Mesenchymal stem cell (in vitro differentiated cells and primary cell): ENCODE measurements around the gene KLF12.

Source experiments
- DNase-seq: peaks from one replicate; pipeline ENCODE4 v3.0.0-alpha.2; 2013
- H2AFZ ChIP-seq: one replicate; pipeline ENCODE4 v1.6.1; 2013; ENCODE audit warnings: low read depth, mild to moderate bottlenecking, control low read depth, inconsistent platforms, low read length, moderate library complexity
- H2AK5ac ChIP-seq: 2 replicates; pipeline ENCODE4 v1.6.1; 2013; ENCODE audit warnings: low read length, moderate library complexity, mild to moderate bottlenecking, inconsistent platforms; ENCODE audit not compliant: severe bottlenecking
- H2BK120ac ChIP-seq: one replicate; pipeline ENCODE4 v1.6.1; 2013; ENCODE audit warnings: low read depth, mild to moderate bottlenecking, inconsistent platforms, low read length, moderate library complexity
- H2BK12ac ChIP-seq, 2 experiments: one replicate each; pipeline ENCODE4 v1.6.1; 2013; ENCODE audit warnings: inconsistent platforms in 2 of 2, low read length in 2 of 2, mild to moderate bottlenecking in 2 of 2, moderate library complexity in 2 of 2, control low read depth in 1 of 2
- H2BK15ac ChIP-seq: one replicate; pipeline ENCODE4 v1.6.1; 2013; ENCODE audit warnings: mild to moderate bottlenecking, low read depth, inconsistent platforms; ENCODE audit not compliant: poor library complexity, severe bottlenecking
- H2BK5ac ChIP-seq: 2 replicates; pipeline ENCODE4 v1.6.1; 2013; ENCODE audit warnings: low read depth, mild to moderate bottlenecking, low read length, control low read depth, inconsistent platforms; ENCODE audit not compliant: poor library complexity, severe bottlenecking
- H3K14ac ChIP-seq, 2 experiments: one replicate each; pipeline ENCODE4 v1.6.1; 2013; ENCODE audit warnings: inconsistent platforms in 2 of 2, low read length in 2 of 2, control low read depth in 1 of 2, mild to moderate bottlenecking in 1 of 2, moderate library complexity in 1 of 2
- H3K18ac ChIP-seq, 2 experiments: one replicate each; pipeline ENCODE4 v1.6.1; 2013; ENCODE audit warnings: inconsistent platforms in 2 of 2, low read length in 2 of 2, control low read depth in 1 of 2, low read depth in 1 of 2, mild to moderate bottlenecking in 1 of 2
- H3K23ac ChIP-seq, 2 experiments: one replicate each; pipeline ENCODE4 v1.6.1; 2013; ENCODE audit warnings: inconsistent platforms in 2 of 2, low read length in 2 of 2, mild to moderate bottlenecking in 2 of 2, moderate library complexity in 2 of 2, control low read depth in 1 of 2
- H3K27ac ChIP-seq: 2 replicates; pipeline ENCODE4 v1.5.1; 2013; ENCODE audit warnings: mild to moderate bottlenecking, moderate library complexity, low read length, control low read depth, inconsistent platforms; ENCODE audit not compliant: poor library complexity, severe bottlenecking
- H3K27me3 ChIP-seq, 2 experiments: 2 replicates each; pipeline versions ENCODE4 v1.6.1 to v1.7.0; 2013; ENCODE audit warnings: low read length in 2 of 2, mild to moderate bottlenecking in 2 of 2, moderate library complexity in 2 of 2, control low read depth in 1 of 2, inconsistent platforms in 1 of 2; ENCODE audit not compliant: control insufficient read depth in 1 of 2, insufficient read depth in 1 of 2
- H3K36me3 ChIP-seq, 2 experiments: 2 replicates each; pipeline versions ENCODE4 v1.6.1 to v1.7.0; 2013; ENCODE audit warnings: low read length in 2 of 2, control low read depth in 1 of 2, inconsistent platforms in 1 of 2, low read depth in 1 of 2, mild to moderate bottlenecking in 1 of 2; ENCODE audit not compliant: insufficient read depth in 2 of 2, control insufficient read depth in 1 of 2
- H3K4ac ChIP-seq, 2 experiments: one replicate each; pipeline ENCODE4 v1.6.1; 2013; ENCODE audit warnings: inconsistent platforms in 2 of 2, low read length in 2 of 2, mild to moderate bottlenecking in 2 of 2, moderate library complexity in 2 of 2, control low read depth in 1 of 2, low read depth in 1 of 2
- H3K4me1 ChIP-seq: 2 replicates; pipeline ENCODE4 v1.6.1; 2013; ENCODE audit warnings: low read depth, low read length, control low read depth; ENCODE audit not compliant: control insufficient read depth, insufficient read depth
- H3K4me2 ChIP-seq: 2 replicates; pipeline ENCODE4 v1.6.1; 2013; ENCODE audit warnings: low read length, mild to moderate bottlenecking, inconsistent platforms; ENCODE audit not compliant: poor library complexity, severe bottlenecking
- H3K4me3 ChIP-seq, 2 experiments: 2 replicates each; pipeline versions ENCODE4 v1.5.1 to v1.7.0; 2013; ENCODE audit warnings: low read length in 2 of 2, mild to moderate bottlenecking in 2 of 2, control low read depth in 1 of 2, low read depth in 1 of 2; ENCODE audit not compliant: insufficient read depth in 1 of 2
- H3K79me1 ChIP-seq: replicated peaks from 2 replicates; pipeline ENCODE4 v1.6.1; 2013; ENCODE audit warnings: mild to moderate bottlenecking, control low read depth, low read length, inconsistent platforms; ENCODE audit not compliant: poor library complexity, severe bottlenecking
- H3K9ac ChIP-seq: 2 replicates; pipeline ENCODE4 v1.7.0; 2013; ENCODE audit warnings: mild to moderate bottlenecking, low read length, moderate library complexity
- H3K9me3 ChIP-seq: 2 replicates; pipeline ENCODE4 v1.7.0; 2013; ENCODE audit warnings: mild to moderate bottlenecking, low read length; ENCODE audit not compliant: control insufficient read depth
- H4K8ac ChIP-seq: one replicate; pipeline ENCODE4 v1.6.1; 2013; ENCODE audit warnings: inconsistent platforms, mild to moderate bottlenecking, low read length, moderate library complexity
- H4K91ac ChIP-seq: one replicate; pipeline ENCODE4 v1.6.1; 2013; ENCODE audit warnings: mild to moderate bottlenecking, low read length, inconsistent platforms
- WGBS: methylation state at CpG from one replicate; pipeline ENCODE4 v1.1.7; 2013; ENCODE audit warnings: mixed read lengths; 5-methylcytosine and 5-hydroxymethylcytosine counted together

The KLF12 gene

GRCh38 chr13:74115133-74115532 is 19.1 kb downstream of the KLF12 start:
- H3K27ac ChIP-seq = peak overlapping the region; percentile 39
- no peak overlapping the region for H3K14ac ChIP-seq
- no peak overlapping the region for H2BK120ac ChIP-seq
- H3K9me3 ChIP-seq = peaks cover 16% of the 10 kb centered on the region
- peaks cover 11% of the 10 kb centered on the region for H3K79me1 ChIP-seq
- H2BK15ac ChIP-seq = no peak overlapping the region
- H2AFZ ChIP-seq = no peak overlapping the region
- no peak overlapping the region for H3K9ac ChIP-seq
- H3K4me2 ChIP-seq = no peak overlapping the region
- WGBS = 14% methylated on average over 1 of the region's 2 CpGs
- H3K4ac ChIP-seq = no peak overlapping the region
- peaks cover 0 to 7% of the 10 kb centered on the region in 2 experiments for H3K36me3 ChIP-seq
- H3K4me3 ChIP-seq = no peak overlapping the region
- H4K91ac ChIP-seq = no peak overlapping the region
- no peak overlapping the region for H4K8ac ChIP-seq
- H3K23ac ChIP-seq = no peak overlapping the region
- peak; percentile 45 for DNase-seq
- no peaks in the 10 kb centered on the region for H3K27me3 ChIP-seq
- no peak overlapping the region for H2BK12ac ChIP-seq
- H3K18ac ChIP-seq = no peak overlapping the region
- H3K4me1 ChIP-seq = peaks cover 2% of the 10 kb centered on the region
- no peak overlapping the region for H2AK5ac ChIP-seq
- no peak overlapping the region for H2BK5ac ChIP-seq

DNA sequence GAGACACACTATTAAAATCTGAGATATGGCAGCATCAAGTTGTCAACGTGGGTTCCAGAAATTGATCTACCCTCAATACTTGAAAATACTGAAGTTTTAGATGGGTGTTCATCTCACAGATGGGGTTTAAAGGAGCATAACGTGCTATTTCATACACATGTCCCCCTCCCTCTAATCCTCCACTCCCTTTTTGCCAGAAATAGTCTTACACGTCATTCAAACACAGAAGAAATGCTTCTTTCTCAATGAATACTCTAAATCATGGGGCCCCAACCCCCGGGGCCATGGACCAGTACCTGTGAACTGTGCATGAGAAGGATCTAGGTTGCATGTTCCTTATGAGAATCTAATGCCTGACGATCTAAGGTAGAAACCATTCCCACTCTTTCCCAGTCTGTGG is 19.6 kb downstream of the KLF12 start:
- no peak overlapping the region for H2BK12ac ChIP-seq
- H3K27ac ChIP-seq = peak overlapping the region; percentile 39
- no peak overlapping the region for H4K8ac ChIP-seq
- H2BK5ac ChIP-seq = no peak overlapping the region
- DNase-seq = no peak
- no peak overlapping the region for H3K4ac ChIP-seq
- peak overlapping the region; percentile 51 for H2AK5ac ChIP-seq
- peaks cover 13% of the 10 kb centered on the region for H3K9me3 ChIP-seq
- peak overlapping the region; percentile 23 for H3K9ac ChIP-seq
- no peak overlapping the region for H3K23ac ChIP-seq
- peaks cover 2% of the 10 kb centered on the region for H3K4me1 ChIP-seq
- WGBS = 97% methylated on average over 4 of the region's 5 CpGs
- H3K14ac ChIP-seq = no peak overlapping the region
- H3K27me3 ChIP-seq = no peaks in the 10 kb centered on the region
- no peak overlapping the region for H2AFZ ChIP-seq
- no peak overlapping the region for H2BK15ac ChIP-seq
- H3K79me1 ChIP-seq = peaks cover 13% of the 10 kb centered on the region
- no peak overlapping the region for H3K18ac ChIP-seq
- H2BK120ac ChIP-seq = no peak overlapping the region
- no peak overlapping the region for H3K4me2 ChIP-seq
- H3K36me3 ChIP-seq = peaks cover 0 to 7% of the 10 kb centered on the region in 2 experiments
- H4K91ac ChIP-seq = peak overlapping the region; percentile 27
- no peak overlapping the region for H3K4me3 ChIP-seq

DNA sequence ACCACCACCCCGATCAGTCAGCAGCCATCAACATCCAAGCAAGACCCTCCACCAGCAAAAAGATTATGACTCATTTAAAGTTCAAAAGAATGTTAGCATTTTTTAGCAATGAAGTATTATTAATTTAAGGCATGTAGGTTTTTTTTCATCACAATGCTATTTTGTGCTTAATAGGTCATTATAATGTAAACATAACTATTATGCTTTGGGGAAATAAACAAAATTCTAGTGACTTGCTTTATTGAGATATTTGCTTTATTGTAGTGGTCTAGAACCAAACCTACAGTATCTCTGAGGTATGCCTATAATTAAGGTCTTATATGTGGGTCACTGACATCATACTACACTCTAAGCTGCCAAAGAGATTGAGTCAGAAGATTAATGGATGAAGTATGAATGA is 20.0 kb downstream of the KLF12 start:
- no peak overlapping the region for H3K9ac ChIP-seq
- no peak overlapping the region for H2BK5ac ChIP-seq
- no peak overlapping the region for H3K14ac ChIP-seq
- peaks cover 13% of the 10 kb centered on the region for H3K79me1 ChIP-seq
- peaks cover 0 to 7% of the 10 kb centered on the region in 2 experiments for H3K36me3 ChIP-seq
- no peak overlapping the region for H3K4me3 ChIP-seq
- whole genome bisulfite sequencing = no CpG with 5 or more reads among the region's 1 CpG
- H2AK5ac ChIP-seq = no peak overlapping the region
- H3K4ac ChIP-seq = no peak overlapping the region
- no peaks in the 10 kb centered on the region for H3K27me3 ChIP-seq
- no peak overlapping the region for H4K91ac ChIP-seq
- H4K8ac ChIP-seq = no peak overlapping the region
- no peak for DNase-seq
- H3K4me2 ChIP-seq = no peak overlapping the region
- no peak overlapping the region for H3K23ac ChIP-seq
- H3K27ac ChIP-seq = no peak overlapping the region
- peaks cover 2% of the 10 kb centered on the region for H3K4me1 ChIP-seq
- H2BK12ac ChIP-seq = no peak overlapping the region
- no peak overlapping the region for H2AFZ ChIP-seq
- no peak overlapping the region for H2BK15ac ChIP-seq
- peaks cover 9% of the 10 kb centered on the region for H3K9me3 ChIP-seq
- no peak overlapping the region for H3K18ac ChIP-seq
- H2BK120ac ChIP-seq = no peak overlapping the region

DNA sequence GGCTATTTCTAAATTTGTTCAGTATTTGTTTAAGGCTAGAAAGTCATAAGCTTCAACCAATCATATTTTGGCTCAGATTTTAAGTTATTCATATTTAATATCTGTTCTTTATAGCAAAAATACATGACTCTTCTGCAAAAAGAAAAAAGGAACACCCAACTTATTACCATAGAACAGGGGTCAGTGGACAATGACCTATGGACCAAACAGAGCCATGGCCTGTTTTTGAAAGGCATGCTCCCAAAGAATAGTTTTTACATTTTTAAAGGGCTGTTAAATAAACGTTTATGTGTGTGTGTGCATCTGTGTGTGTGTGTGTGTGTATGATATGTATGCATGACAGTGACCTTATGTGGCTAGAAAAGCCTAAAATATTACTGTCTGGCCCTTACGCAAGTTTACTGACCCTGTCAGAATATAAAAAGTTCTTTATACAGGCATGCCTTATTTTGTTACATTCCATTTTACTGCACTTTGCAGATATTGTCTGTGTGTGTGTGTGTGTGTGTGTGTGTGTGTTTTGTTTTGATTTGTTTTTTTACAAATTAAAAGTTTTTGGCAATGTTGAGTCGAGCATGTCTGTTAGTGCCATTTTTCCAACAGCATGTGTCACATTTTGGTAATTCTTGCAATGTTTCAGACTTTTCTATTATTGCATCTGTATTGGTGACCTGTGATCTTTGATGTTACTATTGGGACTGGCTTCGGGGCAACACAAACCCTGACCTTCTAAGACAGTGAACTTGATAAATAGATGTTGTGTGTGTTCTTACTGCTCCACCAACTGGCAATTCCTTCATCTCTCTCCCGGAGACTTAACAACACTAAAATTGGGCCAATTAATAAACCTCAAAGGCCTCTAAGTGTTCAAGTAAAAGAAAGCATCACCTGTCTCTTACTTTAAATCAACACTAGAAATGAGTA is 22.0 kb downstream of the KLF12 start:
- Histone ChIP-seq H4K91ac (no peak overlapping the region), H2AK5ac (no peak overlapping the region), H3K4ac (no peak overlapping the region), H3K4me3 (no peak overlapping the region), H3K27ac (no peak overlapping the region), H2BK12ac (no peak overlapping the region), H3K23ac (no peak overlapping the region), H3K4me2 (no peak overlapping the region), H3K36me3 (no peaks in the 10 kb centered on the region), H4K8ac (no peak overlapping the region), H2BK15ac (no peak overlapping the region), H3K9ac (no peak overlapping the region), H3K14ac (no peak overlapping the region), H3K4me1 (peaks cover 2% of the 10 kb centered on the region), H2AFZ (no peak overlapping the region), H2BK5ac (no peak overlapping the region), H3K79me1 (peaks cover 14% of the 10 kb centered on the region), H3K27me3 (no peaks in the 10 kb centered on the region), H3K18ac (no peak overlapping the region), H3K9me3 (no peaks in the 10 kb centered on the region), H2BK120ac (no peak overlapping the region)
- 18% methylated on average over 1 of the region's 5 CpGs for WGBS
- no peak for DNase-seq
